ENCODE measurements around the gene TGFBR2.

TGFBR2 gene

DNA sequence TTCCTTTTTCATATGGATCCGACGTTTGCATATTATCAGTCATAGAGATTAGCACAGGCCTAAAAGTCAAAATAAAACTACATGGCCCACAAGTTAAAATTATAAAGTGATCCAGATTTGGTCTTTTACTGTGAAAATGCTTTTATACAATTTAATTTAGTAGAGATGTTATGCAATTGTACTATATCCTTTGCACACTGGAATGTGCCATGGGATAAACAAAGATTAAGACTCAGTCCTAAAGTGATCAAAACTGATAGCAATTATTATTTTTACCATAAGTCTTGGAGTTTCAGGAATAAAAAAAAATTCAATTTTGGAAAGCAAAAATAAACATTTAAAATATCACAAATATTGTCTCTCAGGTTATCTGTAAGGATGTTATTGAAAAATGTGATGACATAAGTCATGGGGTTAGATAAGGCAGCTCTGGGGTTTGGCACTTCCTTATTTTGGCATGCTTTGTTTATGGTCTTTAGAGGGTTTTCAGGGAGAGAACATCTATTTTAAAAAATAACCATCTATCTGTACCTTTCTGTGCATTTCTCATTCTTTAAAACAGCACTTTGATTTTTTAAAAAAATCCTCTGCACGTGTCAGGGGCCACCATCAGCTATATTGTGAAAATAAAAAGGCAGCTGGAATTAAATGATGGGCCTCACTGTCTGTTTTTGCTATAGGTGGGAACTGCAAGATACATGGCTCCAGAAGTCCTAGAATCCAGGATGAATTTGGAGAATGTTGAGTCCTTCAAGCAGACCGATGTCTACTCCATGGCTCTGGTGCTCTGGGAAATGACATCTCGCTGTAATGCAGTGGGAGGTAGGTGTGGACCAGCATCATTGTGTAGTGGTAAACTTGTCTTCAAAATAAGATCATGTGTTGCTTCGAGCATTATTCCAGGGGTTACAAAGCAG, 67.3 kb downstream of the TGFBR2 start:
- DNase-seq (ENCODE audit: low read depth in 2 of 2) = no peak

GRCh38 chr3:30675006-30675405, 68.6 kb downstream of the TGFBR2 start:
- no peak for DNase-seq (ENCODE audit: low read depth in 2 of 2)

DNA sequence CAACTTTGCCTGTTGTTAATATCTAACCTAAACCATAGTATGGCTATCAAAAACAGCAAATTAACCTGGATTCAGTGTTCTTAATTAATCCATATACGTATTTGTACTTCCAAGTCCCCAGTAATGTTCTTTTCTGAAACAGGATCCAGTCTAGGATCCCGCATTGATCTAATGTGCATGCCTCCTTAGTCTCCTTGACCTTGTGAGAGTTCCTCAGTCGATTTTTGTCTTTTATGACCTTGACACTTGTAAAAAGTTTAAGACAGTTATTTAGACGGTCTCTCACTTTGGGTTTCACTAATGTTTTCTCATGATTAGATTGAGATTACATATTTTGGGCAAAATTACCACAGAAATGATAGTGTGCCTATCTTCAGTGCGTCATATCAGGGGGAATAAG, 69.4 kb downstream of the TGFBR2 start:
- DNase-seq (ENCODE audit: low read depth in 2 of 2) = no peak

GRCh38 chr3:30676424-30677346, 70.3 kb downstream of the TGFBR2 start:
- no peak for DNase-seq (ENCODE audit: low read depth in 2 of 2)

DNA sequence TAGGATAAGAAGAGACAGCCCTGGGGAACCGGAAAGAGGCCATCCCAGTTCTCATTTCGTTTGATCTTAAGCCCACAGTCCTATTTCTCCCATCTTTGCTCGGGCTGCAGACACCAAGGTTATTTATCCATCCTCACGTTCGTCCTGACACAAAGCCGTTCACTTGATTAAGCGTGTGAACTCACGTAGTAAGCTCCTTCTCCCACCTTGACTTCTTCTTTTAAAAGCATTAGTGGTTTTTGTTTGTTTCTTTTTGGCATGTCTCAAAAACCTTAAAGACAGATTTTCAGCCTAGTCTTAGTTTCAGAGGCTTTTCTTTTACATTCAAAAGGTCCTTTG, 70.9 kb downstream of the TGFBR2 start:
- DNase-seq (ENCODE audit: low read depth in 2 of 2) = no peak

- DNase-seq (ENCODE audit: low read depth in 2 of 2) = no peak
These were observed 72.6 kb downstream of the TGFBR2 start for GRCh38 chr3:30679045-30679444.

- DNase-seq (ENCODE audit: low read depth in 2 of 2) = no peak
These were observed 74.6 kb downstream of the TGFBR2 start for GRCh38 chr3:30680789-30681648.

DNA sequence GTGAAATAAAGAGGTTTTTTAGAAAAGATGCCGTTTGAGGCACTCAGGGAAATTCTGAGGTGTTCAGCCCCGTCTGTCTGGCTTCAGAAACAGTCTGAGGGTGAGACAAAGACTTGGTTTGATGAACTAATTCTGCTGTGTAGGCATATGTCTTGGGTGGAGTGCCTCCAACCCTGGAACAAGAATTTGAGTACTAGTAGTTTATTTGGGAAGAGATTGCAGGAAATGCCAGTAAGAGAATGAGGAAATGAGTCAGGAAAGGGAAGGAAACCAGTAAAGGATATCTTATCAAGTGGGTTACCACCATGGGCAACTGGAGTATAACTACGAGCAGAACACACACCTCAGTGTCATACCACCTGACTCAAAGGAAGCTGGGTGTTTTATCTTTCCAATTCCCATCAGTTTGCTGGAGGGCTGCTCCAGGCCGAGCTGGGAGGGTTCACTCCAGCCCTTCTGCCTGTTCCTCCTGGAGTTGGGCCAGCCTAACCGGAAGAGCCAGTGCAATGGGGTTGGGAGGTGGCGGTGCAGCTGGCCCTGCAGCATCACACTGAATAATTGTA, 75.3 kb downstream of the TGFBR2 start:
- no peak for DNase-seq (ENCODE audit: low read depth in 2 of 2)

DNA sequence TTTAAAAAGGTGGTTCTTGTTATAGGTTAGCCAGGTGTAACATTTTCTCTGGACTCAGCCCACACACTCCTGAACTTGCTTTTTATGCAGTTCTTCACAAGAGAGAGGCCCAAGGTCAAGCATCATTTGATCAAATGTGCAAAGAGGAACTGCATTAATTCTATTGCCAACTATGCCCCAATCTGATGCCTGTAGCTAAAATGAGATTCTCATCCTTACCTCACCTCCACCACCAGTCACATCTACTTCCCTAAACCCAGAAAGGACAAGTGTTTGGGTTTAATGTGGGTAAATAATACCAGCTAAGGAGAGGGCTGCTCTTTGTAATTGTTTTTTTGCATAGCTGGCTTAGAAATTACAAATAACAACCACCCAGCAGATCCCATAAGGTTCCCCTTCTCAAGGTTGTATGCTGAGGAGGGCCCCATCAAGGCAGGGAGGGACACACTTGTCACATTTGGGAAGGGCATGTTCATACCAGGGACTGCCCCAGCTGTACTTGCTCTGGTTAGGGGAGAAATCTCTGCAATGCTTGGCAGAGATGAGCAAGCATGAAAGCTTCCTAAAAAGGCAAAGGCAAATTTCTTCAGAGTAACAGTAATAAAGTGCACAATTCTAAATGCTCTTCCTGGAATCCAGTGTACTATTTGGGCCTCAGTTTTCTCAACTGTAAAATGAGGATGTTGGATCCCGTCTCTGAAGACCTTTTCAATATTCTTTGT, 76.2 kb downstream of the TGFBR2 start:
- DNase-seq (ENCODE audit: low read depth in 2 of 2) = no peak

GRCh38 chr3:30683769-30684168, 77.4 kb downstream of the TGFBR2 start:
- no peak for DNase-seq (ENCODE audit: low read depth in 2 of 2)

- DNase-seq (ENCODE audit: low read depth in 2 of 2) = no peak
These were observed 78.0 kb downstream of the TGFBR2 start for GRCh38 chr3:30684356-30684755.

- DNase-seq (ENCODE audit: low read depth in 2 of 2) = no peak
These were observed 78.9 kb downstream of the TGFBR2 start for GRCh38 chr3:30685267-30685667.

DNA sequence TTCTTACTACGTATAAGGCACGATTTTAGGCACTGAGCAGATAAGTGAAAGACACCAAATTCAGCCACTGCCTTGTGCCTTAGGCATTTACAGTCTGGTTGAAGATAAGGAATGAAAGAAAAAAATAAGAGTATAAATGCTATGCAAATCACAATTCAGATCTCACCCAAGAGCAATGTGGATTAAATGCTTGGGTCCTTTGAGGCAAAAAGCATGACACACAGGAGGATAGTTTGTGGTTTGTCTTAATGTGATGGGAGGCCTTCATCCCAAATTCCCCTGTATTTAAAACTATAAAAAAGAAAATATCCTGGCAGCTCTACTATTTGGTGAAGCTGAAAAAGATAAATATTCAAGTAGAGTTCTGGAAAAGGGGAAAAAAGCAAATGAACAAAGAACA, 79.8 kb downstream of the TGFBR2 start:
- no peak for DNase-seq (ENCODE audit: low read depth in 2 of 2)

- no peak for DNase-seq (ENCODE audit: low read depth in 2 of 2)
These were observed 80.4 kb downstream of the TGFBR2 start for GRCh38 chr3:30686799-30687198.

- no peak for DNase-seq (ENCODE audit: low read depth in 2 of 2)
These were observed 81.6 kb downstream of the TGFBR2 start for GRCh38 chr3:30687930-30688570.

GRCh38 chr3:30688776-30689641, 82.6 kb downstream of the TGFBR2 start:
- no peak for DNase-seq (ENCODE audit: low read depth in 2 of 2)

DNA sequence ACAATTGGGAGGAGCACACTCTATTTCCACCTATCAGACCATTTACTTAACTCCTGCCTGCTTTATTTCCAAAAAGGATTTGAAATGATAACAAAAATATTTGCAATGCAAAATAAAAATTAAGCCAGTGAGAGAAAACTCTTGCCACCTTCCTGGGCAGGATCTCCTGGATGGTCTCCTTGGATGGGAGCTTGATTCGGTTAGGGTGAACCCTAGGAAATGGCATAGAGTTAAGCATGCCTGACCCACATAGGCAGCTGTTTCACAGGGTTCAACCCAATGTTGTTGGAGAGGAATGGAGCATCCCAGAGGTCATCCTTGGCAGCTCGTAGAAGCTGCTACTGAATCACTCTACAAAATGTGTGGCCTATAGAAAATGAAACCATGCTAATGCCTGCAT, 83.8 kb downstream of the TGFBR2 start:
- no peak for DNase-seq (ENCODE audit: low read depth in 2 of 2)

GRCh38 chr3:30691249-30691880, 85.0 kb downstream of the TGFBR2 start:
- DNase-seq (ENCODE audit: low read depth in 2 of 2) = no peak

DNA sequence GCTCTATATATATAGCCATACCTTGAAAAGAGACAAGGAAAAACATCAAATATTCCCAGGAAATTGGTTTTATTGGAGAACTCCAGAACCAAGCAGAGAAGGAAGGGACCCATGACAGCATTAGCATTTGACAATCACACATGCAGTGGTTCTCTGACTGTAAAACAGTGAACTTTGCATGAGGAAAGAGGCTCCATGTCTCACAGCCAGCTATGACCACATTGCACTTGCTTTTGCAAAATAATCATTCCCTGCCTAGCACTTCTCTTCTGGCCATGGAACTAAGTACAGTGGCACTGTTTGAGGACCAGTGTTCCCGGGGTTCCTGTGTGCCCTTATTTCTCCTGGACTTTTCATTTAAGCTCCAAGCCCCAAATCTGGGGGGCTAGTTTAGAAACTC, 85.5 kb downstream of the TGFBR2 start:
- no peak for DNase-seq (ENCODE audit: low read depth in 2 of 2)

All from stimulated activated CD8-positive, alpha-beta memory T cell treated with anti-CD3 and anti-CD28 coated beads, Interleukin-15, amount 100 ng/mL, for 48 hours (primary cell).